ENCODE results near the gene CORO6. TPM values are rescaled to one million over a fixed set of nuclear protein-coding genes. Genes with fewer than 3 reads are reported as not detected.

CORO6 gene
- total RNA-seq, 1 experiment from 2014 or later = 2.8 TPM

- peaks cover 10% of the 10 kb centered on the region; the same call in 1 of the 2 replicates for H3K4me1 ChIP-seq
- H3K4me3 ChIP-seq (ENCODE audit: low read depth, low read length) = peak overlapping the region; percentile 87
- TSS peak; percentile 11 for BruUV-seq (replicated peaks)
- intact Hi-C loops (cut with micrococcal nuclease; ENCODE audit: unreplicated experiment) = loop anchor here (1.0 kb wide), 1 partner anchor 10 kb away; no protein-coding TSS in a partner anchor
- peaks cover 5% of the 10 kb centered on the region for H3K4me1 Mint-ChIP-seq (ENCODE audit: low read depth, unreplicated experiment)
- H3K9me3 Mint-ChIP-seq (ENCODE audit: unreplicated experiment) = no peaks in the 10 kb centered on the region
- H3K36me3 Mint-ChIP-seq (ENCODE audit: insufficient read depth, unreplicated experiment) = peaks cover 24% of the 10 kb centered on the region
- H3K27me3 Mint-ChIP-seq (ENCODE audit: insufficient read depth, unreplicated experiment) = no peaks in the 10 kb centered on the region
- H3K4me3 Mint-ChIP-seq (ENCODE audit: unreplicated experiment) = peak overlapping the region; percentile 97
- TF ChIP-seq CTCF (IDR thresholded peaks at IDR 0.05; ENCODE audit: insufficient read depth in 1 of 2, low read depth in 1 of 2, low read length in 1 of 2, severe bottlenecking in 1 of 2, unreplicated experiment in 1 of 2) = peak; percentile 16 to 36
- H3K27ac Mint-ChIP-seq (ENCODE audit: unreplicated experiment) = peak overlapping the region; percentile 75
- H3K9me3 ChIP-seq = no peaks in the 10 kb centered on the region
- DNase-seq = peak; percentile 65 to 72
- POLR2A ChIA-PET = interaction anchor here (0.5 kb wide), 1 partner anchor 131 kb away, joined by 3 read pairs; no protein-coding TSS in a partner anchor
- H3K36me3 ChIP-seq (ENCODE audit: control insufficient read depth, insufficient read depth, low read length) = no peaks in the 10 kb centered on the region; the same call in 1 of the 2 replicates
- CTCF ChIA-PET = interaction anchor here (0.6 to 3.4 kb wide), 9 partner anchors 9 to 527 kb away, joined by 3 to 28 read pairs (median 4); partner anchors contain the start of gene ANKRD13B
- no peaks in the 10 kb centered on the region for H3K27me3 ChIP-seq (replicated peaks; ENCODE audit: control insufficient read depth, insufficient read depth, low read length)
These were observed 56.9 kb downstream of the CORO6 start for GRCh38 chr17:29565643-29566472.

Other genes with a start within 250 kb of the CORO6 start
- 87.7 and 93.1 TPM in 2 replicates for gene TAOK1, start 232.5 kb downstream of the CORO6 start, total RNA-seq (2022)
- 9.6 and 10.5 TPM in 2 replicates for gene ABHD15, start 55.9 kb downstream of the CORO6 start, total RNA-seq (2022)
- gene TP53I13, start 54.2 kb downstream of the CORO6 start, total RNA-seq (2022) = 43.9 and 49.2 TPM in 2 replicates
- 46.5 and 47.0 TPM in 2 replicates for gene GIT1, start 33.3 kb downstream of the CORO6 start, total RNA-seq (2022)
- gene ANKRD13B, start 29.8 kb downstream of the CORO6 start, total RNA-seq (2022) = 7.7 and 10.4 TPM in 2 replicates

Data from Caco-2 (cell line).